Activated T-cell treated with anti-CD3 and anti-CD28 coated beads, Interleukin-2, amount 50 U/mL, for 24 hours (primary cell): ENCODE results near the gene DOCK6.
A peak's percentile ranks its signal among the peaks of the same experiment; 100 is the strongest.

ENCODE experiments used
- DNase-seq: peaks from one replicate; pipeline ENCODE4 v3.0.0-alpha.2; 2020
- H3K27ac Mint-ChIP-seq: 2 replicates; pipeline ENCODE4 v1.8.0; 2020; ENCODE audit warnings: mild to moderate bottlenecking, mixed read lengths
- H3K27me3 Mint-ChIP-seq: 2 replicates; pipeline ENCODE4 v1.8.0; 2020; ENCODE audit warnings: mixed read lengths
- H3K36me3 Mint-ChIP-seq: 2 replicates; pipeline ENCODE4 v1.8.0; 2020; ENCODE audit warnings: low read depth, mixed read lengths
- H3K4me1 Mint-ChIP-seq: 2 replicates; pipeline ENCODE4 v1.8.0; 2020; ENCODE audit warnings: low read depth, mixed read lengths
- H3K4me3 Mint-ChIP-seq: 2 replicates; pipeline ENCODE4 v1.8.0; 2020; ENCODE audit warnings: mild to moderate bottlenecking, moderate library complexity, mixed read lengths
- H3K9me3 Mint-ChIP-seq: 2 replicates; pipeline ENCODE4 v1.8.0; 2020; ENCODE audit warnings: mixed read lengths

The DOCK6 gene

DNA sequence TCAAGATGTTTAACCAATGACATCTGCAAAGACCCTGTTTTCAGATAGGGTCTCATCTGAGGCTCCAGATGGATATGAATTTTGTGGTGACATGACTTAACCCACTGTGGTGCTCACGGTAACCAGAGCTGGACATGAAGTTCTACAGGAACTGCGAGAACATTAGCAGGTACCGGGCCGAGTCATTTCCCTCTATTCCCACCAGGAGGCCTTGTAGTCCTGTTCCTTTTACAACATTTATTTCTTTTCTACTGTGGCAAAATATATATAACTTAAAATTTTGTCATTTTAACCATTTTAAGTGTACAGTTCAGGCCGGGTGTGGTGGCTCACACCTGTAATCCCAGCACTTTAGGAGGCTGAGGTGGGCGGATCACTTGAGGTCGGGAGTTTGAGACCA lies 26.0 kb upstream of the DOCK6 start:
- no peak overlapping the region for H3K27ac Mint-ChIP-seq
- H3K4me3 Mint-ChIP-seq = no peak overlapping the region
- H3K4me1 Mint-ChIP-seq = peaks cover 6% of the 10 kb centered on the region
- H3K9me3 Mint-ChIP-seq = no peaks in the 10 kb centered on the region
- no peak for DNase-seq
- H3K27me3 Mint-ChIP-seq = peaks cover 51% of the 10 kb centered on the region
- H3K36me3 Mint-ChIP-seq = no peaks in the 10 kb centered on the region

DNA sequence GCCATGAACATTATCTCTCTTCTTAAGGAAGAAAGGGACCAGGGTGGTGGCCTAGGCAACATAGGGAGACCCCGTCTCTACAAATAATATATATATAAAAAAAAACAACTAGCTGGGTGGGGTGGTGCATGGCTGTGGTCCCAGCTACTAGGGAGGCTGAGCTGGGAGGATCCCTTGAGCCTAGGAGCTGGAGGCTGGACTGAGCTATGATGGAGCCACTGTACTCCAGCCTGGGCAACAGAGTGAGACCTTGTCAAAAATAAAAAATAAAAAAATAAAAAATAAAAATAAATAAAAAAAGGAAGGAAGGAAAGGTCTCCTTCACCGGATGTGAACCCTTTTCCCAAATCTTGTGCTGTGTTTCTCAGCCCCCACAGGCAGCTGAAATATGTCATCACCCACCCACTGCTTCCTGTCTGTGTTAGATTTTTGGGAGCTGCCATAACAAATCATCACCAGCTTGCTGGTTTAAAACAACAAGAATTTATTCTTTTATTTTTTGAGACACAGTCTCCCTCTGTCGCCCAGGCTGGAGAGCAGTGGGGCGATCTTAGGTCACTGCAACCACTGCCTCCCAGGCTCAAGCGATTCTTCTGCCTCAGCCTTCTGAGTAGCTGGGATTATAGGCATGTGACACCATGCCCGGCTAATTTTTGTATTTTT lies 24.1 kb upstream of the DOCK6 start:
- Mint-ChIP-seq H3K4me1 (peaks cover 5% of the 10 kb centered on the region), H3K9me3 (no peaks in the 10 kb centered on the region), H3K27me3 (peaks cover 57% of the 10 kb centered on the region), H3K4me3 (no peak overlapping the region), H3K36me3 (no peaks in the 10 kb centered on the region), H3K27ac (no peak overlapping the region)
- DNase-seq = no peak

DNA sequence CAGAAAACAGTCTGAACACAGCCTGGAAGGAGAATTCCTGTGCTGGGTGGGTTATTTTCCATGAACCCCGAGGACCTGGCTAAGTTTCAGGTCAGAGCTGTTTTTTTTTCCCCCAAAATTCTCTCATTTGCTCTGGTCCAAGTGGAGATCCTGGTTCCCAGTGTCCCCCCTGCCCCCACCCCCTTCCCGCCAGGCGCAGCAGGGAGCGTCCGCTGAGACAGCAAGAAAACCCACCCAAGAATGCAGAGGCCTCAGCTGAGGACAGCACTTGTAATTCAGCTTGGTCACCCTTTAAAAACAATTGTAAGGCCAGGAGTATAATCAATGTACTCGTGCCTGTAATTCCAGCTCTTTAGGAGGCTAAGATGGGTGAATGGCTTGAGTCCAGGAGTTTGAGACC lies 22.2 kb upstream of the DOCK6 start:
- peaks cover 55% of the 10 kb centered on the region for H3K27me3 Mint-ChIP-seq
- no peak for DNase-seq
- H3K4me1 Mint-ChIP-seq = peaks cover 10% of the 10 kb centered on the region
- peaks cover 2% of the 10 kb centered on the region for H3K9me3 Mint-ChIP-seq
- H3K27ac Mint-ChIP-seq = no peak overlapping the region
- H3K4me3 Mint-ChIP-seq = no peak overlapping the region
- no peaks in the 10 kb centered on the region for H3K36me3 Mint-ChIP-seq

DNA sequence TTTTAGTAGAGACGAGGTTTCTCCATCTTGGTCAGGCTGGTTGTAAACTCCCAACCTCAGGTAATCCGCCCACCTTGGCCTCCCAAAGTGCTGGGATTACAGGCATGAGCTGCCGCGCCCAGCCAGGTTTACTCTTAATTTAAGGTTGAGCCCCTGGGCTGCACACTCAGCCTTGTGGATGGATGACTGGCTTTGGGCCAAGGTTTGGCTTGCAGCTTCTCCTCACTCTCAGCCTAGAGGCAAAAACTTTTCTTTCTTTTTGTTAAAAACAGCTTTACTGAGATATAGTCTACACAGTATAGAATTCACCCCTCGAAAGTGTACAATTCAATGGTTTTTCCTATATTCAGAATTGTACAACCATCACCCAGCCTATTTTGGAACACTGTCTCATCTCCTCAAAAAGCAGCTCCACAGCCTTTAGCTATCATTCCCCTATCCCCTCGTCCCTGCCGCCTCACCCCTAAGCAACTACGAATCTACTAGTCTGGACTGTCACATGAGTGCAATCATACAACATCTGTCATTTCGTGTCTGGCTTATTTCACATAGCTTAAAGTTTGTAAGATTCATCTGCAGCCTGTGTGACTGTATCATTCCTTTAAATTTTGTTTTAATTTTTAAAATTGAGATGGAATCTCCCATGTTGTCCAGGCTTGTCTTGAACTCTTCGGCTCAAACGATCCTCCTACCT lies 19.2 kb upstream of the DOCK6 start:
- no peaks in the 10 kb centered on the region for H3K36me3 Mint-ChIP-seq
- H3K4me3 Mint-ChIP-seq = no peak overlapping the region
- H3K27ac Mint-ChIP-seq = no peak overlapping the region
- no peak for DNase-seq
- H3K9me3 Mint-ChIP-seq = peaks cover 4% of the 10 kb centered on the region
- H3K4me1 Mint-ChIP-seq = peaks cover 9% of the 10 kb centered on the region
- H3K27me3 Mint-ChIP-seq = peaks cover 58% of the 10 kb centered on the region

DNA sequence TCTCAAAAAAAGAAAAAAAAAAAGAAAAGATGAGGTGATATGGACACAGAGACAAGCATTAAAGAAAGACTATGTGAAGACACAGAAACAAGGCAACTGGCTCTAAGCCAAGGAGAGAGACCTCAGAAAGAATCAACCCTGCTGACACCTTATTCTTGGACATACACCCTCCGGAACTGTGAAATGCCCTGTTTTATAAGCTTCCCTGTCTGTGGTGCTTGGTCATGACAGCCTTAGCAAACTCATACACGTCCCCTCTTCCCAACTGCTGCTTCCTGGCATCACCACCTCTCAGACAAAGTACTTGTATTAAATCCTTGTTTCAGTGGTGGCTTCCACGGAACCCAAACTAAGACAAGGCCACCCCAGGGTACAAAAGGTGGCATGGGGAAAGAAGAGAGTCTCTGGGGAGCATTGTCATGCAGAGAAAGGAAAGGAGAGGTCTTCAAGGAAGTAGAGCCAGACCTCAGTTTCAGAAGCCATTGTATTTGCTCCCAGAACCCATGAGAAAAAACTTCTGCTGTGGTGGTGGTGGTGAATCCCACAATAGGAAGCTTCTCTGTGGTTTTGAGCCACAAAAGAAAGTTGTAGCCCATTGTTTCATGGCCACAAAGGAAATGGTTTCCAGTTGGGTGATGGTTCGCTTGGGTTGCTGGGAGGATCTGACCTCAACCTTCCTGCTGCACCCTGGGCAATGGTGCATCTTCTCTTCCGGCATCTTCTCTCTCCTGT lies 17.3 kb upstream of the DOCK6 start:
- peaks cover 8% of the 10 kb centered on the region for H3K4me1 Mint-ChIP-seq
- no peak overlapping the region for H3K4me3 Mint-ChIP-seq
- H3K27ac Mint-ChIP-seq = no peak overlapping the region
- no peaks in the 10 kb centered on the region for H3K36me3 Mint-ChIP-seq
- H3K27me3 Mint-ChIP-seq = peaks cover 61% of the 10 kb centered on the region
- peak; percentile 33 for DNase-seq
- H3K9me3 Mint-ChIP-seq = peaks cover 4% of the 10 kb centered on the region

DNA sequence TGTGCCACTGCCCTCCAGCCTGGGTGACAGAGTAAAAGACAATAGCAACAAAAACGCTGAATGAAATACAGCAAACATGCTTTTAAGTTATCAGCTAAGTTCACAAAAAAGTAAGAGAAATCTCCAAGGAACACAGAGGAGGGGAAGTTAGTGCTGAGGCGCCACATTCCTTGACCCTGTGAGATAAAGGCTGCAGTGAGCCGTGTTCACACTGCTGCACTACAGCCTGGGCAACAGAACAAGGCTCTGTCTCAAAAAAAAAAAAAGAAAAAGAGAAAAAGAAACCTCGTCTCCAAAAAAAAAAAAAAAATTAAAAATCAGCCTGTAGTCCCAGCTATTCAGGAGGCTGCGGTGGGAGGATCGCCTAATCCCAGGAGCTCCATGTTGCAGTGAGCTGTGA lies 16.3 kb upstream of the DOCK6 start:
- Mint-ChIP-seq H3K4me3 (no peak overlapping the region), H3K4me1 (peaks cover 8% of the 10 kb centered on the region), H3K9me3 (peaks cover 4% of the 10 kb centered on the region), H3K27ac (no peak overlapping the region), H3K27me3 (peaks cover 60% of the 10 kb centered on the region), H3K36me3 (no peaks in the 10 kb centered on the region)
- DNase-seq = no peak

DNA sequence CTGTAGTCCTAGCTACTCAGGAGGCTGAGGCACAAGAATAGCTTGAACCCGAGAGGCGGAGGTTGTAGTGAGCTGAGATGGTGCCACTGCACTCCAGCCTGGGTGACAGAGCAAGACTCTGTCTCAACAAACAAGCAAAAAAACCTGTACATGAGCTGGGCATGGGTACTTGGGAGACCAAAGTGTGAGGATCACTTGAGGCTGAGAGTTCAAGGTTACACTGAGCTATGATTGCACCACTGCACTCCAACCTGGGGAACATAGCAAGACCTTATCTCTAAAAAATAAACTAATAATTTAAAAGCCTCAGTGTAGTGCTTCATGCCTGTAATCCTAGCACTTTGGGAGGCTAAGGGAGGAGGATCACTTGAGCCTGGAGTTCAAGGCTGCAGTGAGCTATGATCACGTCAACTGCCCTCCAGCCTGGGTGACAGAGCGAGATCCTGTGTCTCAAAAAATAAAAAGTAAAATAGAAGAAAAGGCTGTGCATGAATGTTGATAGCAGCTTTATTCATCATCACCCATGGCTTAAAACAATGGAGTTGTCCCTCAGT lies 12.3 kb upstream of the DOCK6 start:
- peaks cover 38% of the 10 kb centered on the region for H3K27me3 Mint-ChIP-seq
- H3K4me3 Mint-ChIP-seq = no peak overlapping the region
- peaks cover 4% of the 10 kb centered on the region for H3K9me3 Mint-ChIP-seq
- no peak overlapping the region for H3K27ac Mint-ChIP-seq
- H3K36me3 Mint-ChIP-seq = no peaks in the 10 kb centered on the region
- no peak for DNase-seq
- peaks cover 4% of the 10 kb centered on the region for H3K4me1 Mint-ChIP-seq

DNA sequence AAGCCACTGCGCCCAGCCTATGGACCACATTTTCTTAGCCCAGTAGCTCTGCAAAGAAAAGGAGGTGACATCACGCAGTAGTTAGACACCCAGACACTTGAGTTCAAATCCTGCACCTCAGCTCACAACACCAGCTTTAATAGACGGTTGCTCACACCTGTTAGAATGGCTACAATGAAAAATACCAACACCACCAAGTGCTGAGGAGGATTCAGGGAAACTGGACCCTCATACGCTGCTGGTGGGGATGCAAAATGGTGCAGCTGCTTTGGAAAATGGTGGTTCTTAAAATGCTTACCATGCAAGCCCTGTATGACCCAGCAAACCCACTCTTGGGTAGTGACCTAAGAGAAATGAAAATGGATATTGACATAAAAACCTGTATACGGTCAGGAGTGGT lies 11.7 kb upstream of the DOCK6 start:
- Mint-ChIP-seq H3K4me1 (no peaks in the 10 kb centered on the region), H3K27ac (no peak overlapping the region), H3K36me3 (no peaks in the 10 kb centered on the region), H3K4me3 (no peak overlapping the region), H3K9me3 (peaks cover 2% of the 10 kb centered on the region), H3K27me3 (peaks cover 42% of the 10 kb centered on the region)
- no peak for DNase-seq

DNA sequence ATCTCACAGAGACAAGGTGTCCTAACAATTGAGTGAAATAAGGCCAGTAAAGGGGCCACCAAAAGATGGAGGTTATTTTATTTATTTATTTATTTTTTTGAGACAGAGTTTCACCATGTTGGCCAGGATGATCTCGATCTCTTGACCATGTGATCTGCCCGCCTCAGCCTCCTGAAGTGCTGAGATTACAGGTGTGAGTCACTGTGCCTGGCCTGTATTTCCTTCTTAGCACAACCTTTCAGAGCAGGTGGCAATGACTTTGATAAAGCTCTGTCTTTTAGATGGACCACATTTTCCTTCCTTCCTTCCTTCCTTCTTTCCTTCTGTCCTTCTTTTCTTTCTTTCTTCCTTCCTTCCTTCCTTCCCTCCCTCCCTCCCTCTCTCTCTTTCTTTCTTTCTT lies 11.0 kb upstream of the DOCK6 start:
- Mint-ChIP-seq H3K4me1 (no peaks in the 10 kb centered on the region), H3K4me3 (no peak overlapping the region), H3K9me3 (peaks cover 2% of the 10 kb centered on the region), H3K36me3 (no peaks in the 10 kb centered on the region), H3K27ac (no peak overlapping the region), H3K27me3 (peaks cover 44% of the 10 kb centered on the region)
- DNase-seq = no peak

DNA sequence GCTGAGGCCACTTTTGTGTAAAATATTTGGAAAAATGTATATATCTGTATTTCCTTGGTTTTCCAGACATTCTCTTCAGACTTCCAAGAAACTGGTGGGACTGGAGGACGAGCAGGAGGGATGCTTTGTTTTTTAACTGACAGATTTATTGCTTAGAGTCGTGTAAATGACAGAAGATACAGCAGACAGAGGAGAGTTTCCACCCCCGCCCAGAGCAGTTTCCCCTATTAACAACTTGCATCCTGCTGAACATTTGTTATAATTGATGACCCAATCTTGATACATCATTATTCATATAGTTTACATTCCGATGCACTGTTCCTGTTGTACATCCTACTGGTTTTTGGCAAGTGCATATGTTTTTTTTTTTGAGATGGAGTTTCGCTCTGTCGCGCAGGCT lies 7.1 kb upstream of the DOCK6 start:
- Mint-ChIP-seq H3K36me3 (no peaks in the 10 kb centered on the region), H3K27me3 (peaks cover 58% of the 10 kb centered on the region), H3K4me1 (no peaks in the 10 kb centered on the region), H3K27ac (no peak overlapping the region), H3K4me3 (no peak overlapping the region), H3K9me3 (no peaks in the 10 kb centered on the region)
- DNase-seq = no peak

DNA sequence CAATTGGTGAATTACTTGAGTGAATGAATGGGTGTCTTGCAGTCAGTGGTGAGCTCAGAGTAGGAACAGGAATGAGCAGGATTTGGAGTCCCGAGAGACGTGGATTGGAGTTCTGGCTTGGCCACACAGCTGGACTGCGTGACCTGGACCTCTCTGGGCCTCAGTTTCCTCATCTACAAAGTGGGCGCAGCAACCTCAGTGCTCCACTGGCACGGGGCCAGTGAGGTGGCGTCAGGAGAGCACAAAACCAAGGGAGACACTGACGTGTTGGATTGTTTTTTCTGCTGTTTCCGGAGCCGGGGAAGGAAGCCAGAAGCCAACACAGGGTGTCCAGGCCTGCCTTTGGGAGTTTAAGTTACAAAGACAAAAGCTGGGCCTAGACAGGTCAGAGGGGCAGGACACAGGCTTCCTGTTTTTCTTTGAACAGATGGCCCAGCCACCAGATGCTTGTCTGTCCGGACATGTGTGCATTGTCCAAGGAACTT lies 6.5 kb upstream of the DOCK6 start:
- H3K4me1 Mint-ChIP-seq = no peaks in the 10 kb centered on the region
- no peaks in the 10 kb centered on the region for H3K9me3 Mint-ChIP-seq
- H3K27me3 Mint-ChIP-seq = peaks cover 57% of the 10 kb centered on the region
- H3K27ac Mint-ChIP-seq = no peak overlapping the region
- H3K36me3 Mint-ChIP-seq = no peaks in the 10 kb centered on the region
- no peak for DNase-seq
- no peak overlapping the region for H3K4me3 Mint-ChIP-seq

DNA sequence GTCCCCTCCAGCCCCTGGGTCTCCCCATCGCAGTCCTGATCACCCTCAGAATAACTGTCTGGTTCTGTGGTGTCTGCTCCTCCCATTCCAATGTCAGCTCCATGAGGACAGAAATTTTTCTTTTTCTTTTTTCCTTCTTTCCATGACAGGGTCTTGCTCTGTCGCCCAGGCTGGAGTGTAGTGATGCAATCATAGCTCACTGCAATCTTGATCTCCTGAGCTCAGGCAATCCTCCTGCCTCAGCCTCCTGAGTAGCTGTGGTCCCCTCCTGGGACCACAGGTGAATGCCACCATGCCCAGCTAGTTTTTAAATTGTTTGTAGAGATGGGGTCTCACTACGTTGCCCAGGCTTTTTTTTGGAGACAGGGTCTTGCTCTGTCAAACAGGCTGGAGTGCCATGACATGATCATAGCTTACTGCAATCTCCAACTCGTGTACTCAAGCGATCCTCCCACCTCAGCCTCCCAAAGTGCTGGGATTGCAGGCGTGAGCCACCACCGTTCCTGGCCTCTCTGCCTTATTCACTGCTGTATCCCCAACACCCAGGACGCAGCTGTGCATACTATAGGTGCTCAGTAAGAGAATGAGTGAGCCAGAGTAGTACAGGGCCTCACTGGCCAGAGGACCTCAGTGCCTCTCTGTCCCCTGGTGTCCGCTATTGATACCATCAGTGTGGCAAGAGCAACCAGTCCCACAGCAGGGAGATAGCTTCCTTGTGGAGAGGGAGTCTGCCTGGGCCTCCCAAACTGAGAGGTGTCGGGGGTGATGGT lies 5.2 kb upstream of the DOCK6 start:
- Mint-ChIP-seq H3K4me1 (peaks cover 2% of the 10 kb centered on the region), H3K9me3 (no peaks in the 10 kb centered on the region), H3K27me3 (peaks cover 69% of the 10 kb centered on the region), H3K4me3 (no peak overlapping the region), H3K36me3 (no peaks in the 10 kb centered on the region), H3K27ac (no peak overlapping the region)
- no peak for DNase-seq

DNA sequence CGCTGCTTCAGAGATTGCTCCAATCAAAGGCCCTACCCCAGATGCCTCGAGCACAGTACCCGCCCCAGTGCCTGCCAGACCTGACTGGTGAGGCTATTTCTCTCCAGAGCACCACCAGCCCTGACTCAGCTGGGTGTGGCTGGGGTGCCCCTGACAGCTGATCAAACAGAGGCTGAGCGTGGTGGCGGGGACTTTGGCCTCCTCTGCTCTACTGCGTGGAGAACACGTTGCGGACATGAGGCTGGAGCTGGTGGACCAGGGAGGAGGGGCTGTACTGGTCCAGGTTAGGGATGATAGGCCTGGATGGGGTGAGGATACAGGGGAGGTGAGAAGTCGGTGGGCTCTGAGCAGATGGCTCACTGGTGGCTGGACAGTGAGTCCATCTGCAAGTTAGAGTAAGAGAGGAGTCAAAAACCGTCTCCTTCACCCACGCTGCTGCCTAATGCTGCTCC lies 3.5 kb upstream of the DOCK6 start:
- peaks cover 75% of the 10 kb centered on the region for H3K27me3 Mint-ChIP-seq
- no peak for DNase-seq
- no peak overlapping the region for H3K27ac Mint-ChIP-seq
- H3K4me1 Mint-ChIP-seq = peaks cover 2% of the 10 kb centered on the region
- H3K9me3 Mint-ChIP-seq = no peaks in the 10 kb centered on the region
- no peak overlapping the region for H3K4me3 Mint-ChIP-seq
- H3K36me3 Mint-ChIP-seq = no peaks in the 10 kb centered on the region

DNA sequence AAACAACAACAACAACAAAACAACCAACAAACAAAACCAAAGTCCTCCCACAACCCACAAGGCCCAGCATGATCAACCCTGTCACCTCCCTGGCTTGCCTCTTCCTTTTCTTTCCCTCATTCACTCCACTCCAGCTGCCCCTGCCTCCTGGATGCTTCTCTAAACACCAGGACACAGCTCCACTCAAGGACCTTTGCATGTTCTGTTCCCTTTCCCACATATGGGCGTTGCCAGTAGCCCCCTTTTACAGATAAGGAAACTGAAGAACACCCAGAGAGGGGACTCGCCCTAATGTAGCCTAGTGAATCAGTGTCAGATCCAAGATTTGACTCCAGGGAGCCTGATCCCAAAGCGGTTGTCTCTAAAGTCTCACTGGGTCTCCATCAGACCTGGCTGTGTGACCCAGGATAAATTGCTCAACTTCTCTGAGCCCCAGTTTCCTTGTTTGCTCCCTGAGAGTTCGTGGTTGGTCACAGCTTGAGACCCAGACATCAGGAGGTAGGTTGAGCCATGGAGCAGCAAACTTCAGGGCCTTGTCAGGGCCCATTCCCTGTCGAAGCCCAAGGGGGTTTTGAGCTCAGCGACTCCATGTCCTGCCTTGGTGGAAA lies 3.0 kb upstream of the DOCK6 start:
- DNase-seq = no peak
- Mint-ChIP-seq H3K4me3 (no peak overlapping the region), H3K4me1 (peaks cover 2% of the 10 kb centered on the region), H3K36me3 (no peaks in the 10 kb centered on the region), H3K9me3 (no peaks in the 10 kb centered on the region), H3K27ac (no peak overlapping the region), H3K27me3 (peaks cover 77% of the 10 kb centered on the region)
